GM18498 (cell line): Measurements from ENCODE around the gene CHI3L2.
"Not testable (repeated sequence)": the region's sequence is repeated elsewhere in the genome, so short reads cannot be mapped to it uniquely, and the experiment has no call there.

Experiments used
- ATAC-seq: cut with Tn5 transposase; IDR thresholded peaks from one replicate; pipeline ENCODE4 v1.9.1; 2021; ENCODE audit warnings: mild to moderate bottlenecking, moderate library complexity; ENCODE audit not compliant: unreplicated experiment

The CHI3L2 gene

GRCh38 chr1:111201275-111202090, 26.0 kb upstream of the CHI3L2 start:
- no peak for ATAC-seq

- no peak for ATAC-seq
These were observed 25.2 kb upstream of the CHI3L2 start for GRCh38 chr1:111202366-111202706.

- no peak for ATAC-seq
These were observed 24.5 kb upstream of the CHI3L2 start for GRCh38 chr1:111202707-111203623.

GRCh38 chr1:111203681-111204200, 23.8 kb upstream of the CHI3L2 start:
- ATAC-seq, result peak; percentile 52

GRCh38 chr1:111204201-111204982, 23.1 kb upstream of the CHI3L2 start:
- peak; percentile 82 for ATAC-seq

GRCh38 chr1:111204983-111205713, 22.4 kb upstream of the CHI3L2 start:
- no peak for ATAC-seq

GRCh38 chr1:111205714-111206050, 21.8 kb upstream of the CHI3L2 start:
- ATAC-seq, result no peak

- no peak for ATAC-seq
These were observed 18.6 kb upstream of the CHI3L2 start for GRCh38 chr1:111208921-111209320.

GRCh38 chr1:111209622-111210021, 17.9 kb upstream of the CHI3L2 start:
- no peak for ATAC-seq

- ATAC-seq, result no peak
These were observed 15.6 kb upstream of the CHI3L2 start for GRCh38 chr1:111211921-111212320.

GRCh38 chr1:111212634-111213335, 14.7 kb upstream of the CHI3L2 start:
- ATAC-seq, result no peak

GRCh38 chr1:111213412-111213811, 14.1 kb upstream of the CHI3L2 start:
- ATAC-seq, result no peak

- peak; percentile 23 for ATAC-seq
These were observed 13.3 kb upstream of the CHI3L2 start for GRCh38 chr1:111214074-111214801.

- ATAC-seq, result no peak
These were observed 12.6 kb upstream of the CHI3L2 start for GRCh38 chr1:111214884-111215283.

GRCh38 chr1:111215285-111215684, 12.2 kb upstream of the CHI3L2 start:
- not testable (repeated sequence) for ATAC-seq

- ATAC-seq, result no peak
These were observed 10.8 kb upstream of the CHI3L2 start for GRCh38 chr1:111216751-111217150.

GRCh38 chr1:111217183-111217910, 10.2 kb upstream of the CHI3L2 start:
- no peak for ATAC-seq
